Activated T-helper 1 cell treated with anti-CD3 and anti-CD28 coated beads, Interleukin-12 subunit alpha, Interleukin-12 subunit beta, Interleukin-2, Interleukin-4 antibody, amounts not matched to agents 30 ng/mL and 10 ng/mL and 1 ng/mL, durations not matched to agents 14 hours and 24 hours and 36 hours (primary cell): ENCODE measurements around the gene ADAM12. TPM values are rescaled to one million over a fixed set of nuclear protein-coding genes. Genes with fewer than 3 reads are reported as not detected.

Experiments
- DNase-seq: peaks from one replicate; pipeline ENCODE4 v3.0.0; 2021; ENCODE audit warnings: low spot score
- H3K27ac Mint-ChIP-seq: one replicate; pipeline ENCODE4 v1.8.0; 2021; ENCODE audit warnings: mild to moderate bottlenecking, mixed read lengths
- H3K27me3 Mint-ChIP-seq: one replicate; pipeline ENCODE4 v1.8.0; 2022; ENCODE audit warnings: mild to moderate bottlenecking, moderate library complexity, mixed read lengths; ENCODE audit not compliant: insufficient read depth
- H3K36me3 Mint-ChIP-seq: one replicate; pipeline ENCODE4 v1.8.0; 2021; ENCODE audit warnings: low read depth, mixed read lengths
- H3K4me1 Mint-ChIP-seq: one replicate; pipeline ENCODE4 v1.8.0; 2021; ENCODE audit warnings: low read depth, mixed read lengths
- H3K4me3 Mint-ChIP-seq: one replicate; pipeline ENCODE4 v1.8.0; 2021; ENCODE audit warnings: mild to moderate bottlenecking, moderate library complexity, mixed read lengths
- H3K9me3 Mint-ChIP-seq: one replicate; pipeline ENCODE4 v1.8.0; 2021; ENCODE audit warnings: mixed read lengths
- intact Hi-C: fragments of 100-400 bp; cut with micrococcal nuclease; formaldehyde crosslinking; loops from one replicate; pipeline ENCODE4 v1.15.1; 2024
- total RNA-seq: library from RNA; stranded (reverse); gene quantifications from 2 replicates; pipeline ENCODE4 v1.2.3, GENCODE V29; 2022

ADAM12 gene
- total RNA-seq, 1 donor from 2014 or later, result not detected

DNA sequence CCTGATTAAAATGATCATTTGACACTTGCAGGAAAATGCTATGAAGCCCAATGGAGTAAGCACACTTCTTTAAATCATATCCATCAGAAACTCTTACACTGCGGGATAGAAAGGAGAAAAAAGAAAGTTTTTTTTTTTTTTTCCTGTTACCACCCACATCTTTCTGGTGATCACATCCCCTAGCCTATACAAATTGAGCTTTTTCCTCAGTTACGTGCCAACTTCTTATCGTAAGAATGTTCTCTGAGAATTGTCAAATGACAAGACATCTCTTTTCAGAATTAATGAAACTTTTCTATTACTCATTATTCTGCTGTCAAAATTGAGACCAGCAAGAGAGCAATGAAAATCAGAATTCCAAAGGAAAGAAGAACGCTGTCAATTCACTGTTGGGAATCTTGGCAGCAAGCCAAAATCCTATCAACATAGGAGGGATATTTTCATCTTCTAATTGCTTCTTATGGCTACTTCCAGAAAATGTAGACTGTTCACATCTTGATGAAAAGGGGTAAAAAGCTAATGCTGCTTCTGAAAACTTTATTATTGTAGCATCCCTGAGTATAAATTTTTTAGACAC is 179.5 kb downstream of the ADAM12 start:
- DNase-seq, result no peak
- H3K4me1 Mint-ChIP-seq, result no peaks in the 10 kb centered on the region
- H3K27me3 Mint-ChIP-seq, result no peaks in the 10 kb centered on the region
- no peaks in the 10 kb centered on the region for H3K36me3 Mint-ChIP-seq
- H3K9me3 Mint-ChIP-seq, result no peaks in the 10 kb centered on the region
- H3K4me3 Mint-ChIP-seq, result no peak overlapping the region
- no peak overlapping the region for H3K27ac Mint-ChIP-seq
- intact Hi-C loops, result no loop called here

DNA sequence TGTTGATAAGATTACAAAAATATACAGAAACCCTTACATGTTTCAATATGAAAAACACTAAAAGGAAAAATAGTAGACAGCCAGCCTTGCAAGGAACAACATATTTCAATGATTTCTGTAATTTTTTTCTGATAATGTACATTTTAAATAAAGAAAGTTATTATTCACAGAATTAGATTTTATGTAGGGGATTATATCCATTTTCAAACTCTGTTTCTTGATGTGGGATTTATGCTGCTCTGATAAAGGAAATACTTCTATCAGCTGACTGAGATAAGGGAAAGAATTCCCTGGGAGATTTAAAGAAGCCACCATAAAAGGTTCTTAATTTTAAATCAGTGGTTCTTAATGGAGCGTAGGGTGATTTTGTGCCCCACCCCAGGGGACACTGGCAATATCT is 180.4 kb downstream of the ADAM12 start:
- Mint-ChIP-seq H3K27ac (no peak overlapping the region), H3K36me3 (no peaks in the 10 kb centered on the region), H3K4me1 (no peaks in the 10 kb centered on the region), H3K4me3 (no peak overlapping the region), H3K9me3 (no peaks in the 10 kb centered on the region), H3K27me3 (no peaks in the 10 kb centered on the region)
- intact Hi-C loops, result no loop called here
- no peak for DNase-seq

DNA sequence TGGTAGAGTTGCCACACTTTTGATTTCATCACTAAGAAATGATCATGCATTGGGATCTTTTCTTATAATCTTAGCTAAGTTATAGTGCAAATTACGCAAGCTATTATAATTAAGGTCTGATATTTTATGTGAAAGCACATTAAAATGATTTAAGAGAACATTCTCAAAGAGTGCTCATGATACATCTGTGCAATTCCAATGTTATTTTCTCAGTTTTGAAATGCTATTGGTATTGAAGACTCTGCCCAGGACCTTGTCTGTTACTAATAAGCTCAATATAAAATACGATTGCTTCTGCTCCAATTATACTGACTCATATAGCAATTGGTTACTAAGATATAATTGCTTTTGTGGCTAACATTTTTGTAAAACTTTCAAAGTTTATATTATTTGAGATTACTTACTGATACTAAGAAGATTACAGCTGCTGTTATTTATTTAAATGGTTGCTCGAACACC is 180.9 kb downstream of the ADAM12 start:
- no peak overlapping the region for H3K4me3 Mint-ChIP-seq
- H3K36me3 Mint-ChIP-seq, result no peaks in the 10 kb centered on the region
- H3K27me3 Mint-ChIP-seq, result no peaks in the 10 kb centered on the region
- H3K4me1 Mint-ChIP-seq, result no peaks in the 10 kb centered on the region
- intact Hi-C loops, result no loop called here
- no peak overlapping the region for H3K27ac Mint-ChIP-seq
- no peaks in the 10 kb centered on the region for H3K9me3 Mint-ChIP-seq
- DNase-seq, result no peak

DNA sequence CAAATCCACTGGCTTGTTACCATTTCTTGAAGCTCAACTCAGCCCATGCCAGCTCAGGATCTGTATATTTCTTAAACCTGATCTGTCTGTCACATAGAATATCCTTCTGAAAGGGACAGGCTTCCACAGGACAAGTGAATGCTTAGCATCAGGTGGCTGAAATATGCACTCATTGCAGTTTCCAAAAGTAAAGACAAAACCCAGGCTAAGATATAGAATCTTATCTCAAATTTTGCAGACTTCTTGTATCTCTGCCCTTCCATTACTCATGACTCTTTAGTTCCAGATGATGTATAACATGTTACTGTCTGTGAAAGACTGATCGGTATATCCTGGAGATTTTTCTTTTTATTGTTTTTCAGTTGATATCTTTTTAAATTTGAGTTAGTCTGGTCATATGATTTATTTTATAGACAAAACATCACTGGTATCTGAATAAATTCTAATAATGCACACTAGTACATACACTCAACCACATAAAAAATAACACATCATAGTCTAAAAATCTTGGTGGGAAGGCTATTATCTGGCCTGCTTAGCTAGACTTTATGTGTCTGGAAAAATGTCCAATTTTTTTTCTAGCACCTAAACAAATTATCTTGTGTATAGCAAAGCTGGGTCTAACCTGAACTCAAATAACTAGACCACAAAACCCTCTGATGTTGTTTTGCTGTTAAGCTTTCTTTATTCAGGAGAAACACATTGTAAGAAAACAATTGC is 182.6 kb downstream of the ADAM12 start:
- Mint-ChIP-seq H3K4me3 (no peak overlapping the region), H3K27me3 (no peaks in the 10 kb centered on the region), H3K36me3 (no peaks in the 10 kb centered on the region), H3K27ac (no peak overlapping the region), H3K9me3 (no peaks in the 10 kb centered on the region), H3K4me1 (no peaks in the 10 kb centered on the region)
- intact Hi-C loops, result no loop called here
- no peak for DNase-seq

DNA sequence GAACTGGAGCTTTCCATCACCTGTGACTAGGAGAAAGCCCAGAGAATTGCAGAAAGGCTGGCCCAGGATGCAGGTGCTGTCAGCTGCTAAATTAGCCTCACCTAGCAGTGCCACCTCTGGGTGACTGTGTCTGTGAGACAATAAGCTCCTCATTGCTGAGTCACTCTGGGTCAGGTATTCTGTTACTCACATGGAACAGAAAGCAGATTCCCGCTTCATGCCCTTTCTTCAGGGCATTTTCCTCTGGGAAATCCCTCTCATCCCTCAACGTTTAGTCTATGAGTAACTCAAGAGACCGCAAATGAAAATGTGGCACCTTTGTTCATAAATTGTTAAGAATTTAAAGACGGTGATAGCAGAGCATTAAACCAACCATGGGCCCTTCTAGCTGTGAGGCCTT is 184.0 kb downstream of the ADAM12 start:
- Mint-ChIP-seq H3K27ac (no peak overlapping the region), H3K27me3 (no peaks in the 10 kb centered on the region), H3K9me3 (peaks cover 5% of the 10 kb centered on the region), H3K36me3 (no peaks in the 10 kb centered on the region), H3K4me3 (no peak overlapping the region), H3K4me1 (no peaks in the 10 kb centered on the region)
- intact Hi-C loops, result no loop called here
- no peak for DNase-seq

DNA sequence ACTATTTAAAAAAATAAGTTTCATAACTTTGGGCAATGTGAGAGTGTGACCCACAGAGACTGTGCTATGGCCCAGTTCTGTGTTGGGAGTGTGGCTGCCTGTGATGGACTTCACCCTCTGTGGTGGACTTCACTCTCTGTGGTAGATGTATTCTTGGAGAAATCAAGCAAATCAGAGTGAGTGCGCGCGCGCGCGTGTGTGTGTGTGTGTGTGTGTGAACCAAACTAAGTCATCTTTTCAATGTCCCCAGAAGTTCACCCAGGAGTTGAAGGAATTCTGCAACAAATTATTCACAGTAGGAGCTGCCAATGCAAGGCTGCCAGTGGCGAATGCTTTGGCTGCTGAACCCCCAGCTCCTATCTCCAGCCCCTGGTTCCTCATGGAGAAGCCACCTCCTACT is 184.5 kb downstream of the ADAM12 start:
- Mint-ChIP-seq H3K4me3 (no peak overlapping the region), H3K4me1 (no peaks in the 10 kb centered on the region), H3K27ac (no peak overlapping the region), H3K9me3 (peaks cover 5% of the 10 kb centered on the region), H3K27me3 (no peaks in the 10 kb centered on the region), H3K36me3 (no peaks in the 10 kb centered on the region)
- no peak for DNase-seq
- intact Hi-C loops, result no loop called here

DNA sequence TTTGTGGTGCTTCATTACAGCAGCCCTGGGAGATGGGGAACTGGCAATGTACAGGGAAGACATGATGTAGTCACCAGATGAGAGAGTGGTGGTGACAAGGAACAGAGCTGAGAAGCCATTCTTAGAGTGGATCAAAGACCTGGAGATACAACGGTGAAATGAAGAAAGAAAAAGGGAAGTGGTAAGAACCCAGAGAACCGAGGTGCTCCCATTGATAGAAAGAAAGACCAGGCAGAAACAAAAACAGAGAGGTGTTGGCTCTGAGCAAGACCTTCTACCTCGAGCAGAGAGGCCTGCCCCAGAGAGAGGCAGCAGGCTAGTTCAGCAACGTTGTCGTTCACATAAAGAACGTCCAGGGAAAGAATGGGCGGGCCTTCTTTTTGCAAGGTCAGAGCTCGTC is 186.7 kb downstream of the ADAM12 start:
- Mint-ChIP-seq H3K36me3 (no peaks in the 10 kb centered on the region), H3K27me3 (no peaks in the 10 kb centered on the region), H3K27ac (no peak overlapping the region), H3K4me1 (no peaks in the 10 kb centered on the region), H3K9me3 (peaks cover 5% of the 10 kb centered on the region), H3K4me3 (no peak overlapping the region)
- intact Hi-C loops, result no loop called here
- DNase-seq, result no peak

DNA sequence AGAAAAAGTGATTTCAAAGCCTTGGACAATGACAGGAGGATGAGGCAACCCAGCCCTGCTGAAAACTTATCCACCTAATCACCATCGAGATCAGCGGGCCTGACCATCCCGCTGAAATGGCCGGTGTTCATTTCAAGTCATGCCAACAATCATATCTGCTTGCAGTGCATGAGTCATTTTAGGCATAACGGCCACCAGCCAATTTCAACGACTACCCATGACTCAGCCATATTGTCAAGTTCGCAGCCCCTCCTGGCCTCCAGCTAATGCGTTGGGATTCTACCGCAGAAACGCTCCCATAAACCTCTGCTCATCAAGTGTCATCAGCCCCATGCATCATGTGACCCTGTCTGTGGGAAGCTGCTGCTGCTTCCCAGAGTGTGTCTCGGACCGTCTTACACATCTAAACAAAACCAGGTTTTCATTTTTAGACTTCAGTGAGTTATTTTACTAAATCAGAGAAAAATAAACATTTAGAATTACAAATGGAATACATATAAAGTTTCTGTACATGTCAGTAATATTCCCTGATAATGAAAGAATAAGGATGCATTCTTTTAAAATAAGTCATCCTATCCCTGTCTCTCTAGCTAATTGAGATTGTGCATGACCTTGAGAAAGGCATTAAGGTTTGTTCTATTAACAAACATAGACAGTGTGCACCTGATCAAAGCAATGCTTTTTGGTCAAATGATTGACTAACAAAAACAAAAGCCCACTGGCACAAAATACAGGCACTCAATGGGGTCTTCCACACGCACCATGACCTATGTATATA is 188.9 kb downstream of the ADAM12 start:
- Mint-ChIP-seq H3K36me3 (no peaks in the 10 kb centered on the region), H3K27me3 (no peaks in the 10 kb centered on the region), H3K4me3 (no peak overlapping the region), H3K9me3 (peaks cover 5% of the 10 kb centered on the region), H3K27ac (no peak overlapping the region), H3K4me1 (no peaks in the 10 kb centered on the region)
- intact Hi-C loops, result no loop called here
- no peak for DNase-seq

DNA sequence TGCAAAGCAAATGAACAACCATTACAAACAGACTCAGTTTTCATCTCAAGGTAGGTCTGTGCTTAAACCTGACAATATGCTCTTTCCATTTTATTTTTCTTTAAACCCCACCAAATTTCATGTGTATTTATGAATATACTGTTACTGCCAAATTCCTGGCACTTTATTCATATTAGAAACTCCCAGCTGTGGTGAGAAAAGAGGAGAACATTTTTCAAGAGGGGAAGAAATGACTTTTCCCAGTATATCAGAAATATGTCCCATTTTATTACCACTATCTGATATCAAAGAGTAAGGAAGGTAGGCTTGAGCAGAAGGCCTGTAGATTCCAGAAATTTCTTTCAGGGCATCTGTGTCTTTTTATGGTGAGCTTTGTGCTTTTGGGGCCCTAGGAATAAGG is 189.6 kb downstream of the ADAM12 start:
- H3K4me3 Mint-ChIP-seq, result no peak overlapping the region
- H3K4me1 Mint-ChIP-seq, result no peaks in the 10 kb centered on the region
- H3K36me3 Mint-ChIP-seq, result no peaks in the 10 kb centered on the region
- intact Hi-C loops, result no loop called here
- H3K27ac Mint-ChIP-seq, result no peak overlapping the region
- peaks cover 5% of the 10 kb centered on the region for H3K9me3 Mint-ChIP-seq
- H3K27me3 Mint-ChIP-seq, result no peaks in the 10 kb centered on the region
- DNase-seq, result no peak

DNA sequence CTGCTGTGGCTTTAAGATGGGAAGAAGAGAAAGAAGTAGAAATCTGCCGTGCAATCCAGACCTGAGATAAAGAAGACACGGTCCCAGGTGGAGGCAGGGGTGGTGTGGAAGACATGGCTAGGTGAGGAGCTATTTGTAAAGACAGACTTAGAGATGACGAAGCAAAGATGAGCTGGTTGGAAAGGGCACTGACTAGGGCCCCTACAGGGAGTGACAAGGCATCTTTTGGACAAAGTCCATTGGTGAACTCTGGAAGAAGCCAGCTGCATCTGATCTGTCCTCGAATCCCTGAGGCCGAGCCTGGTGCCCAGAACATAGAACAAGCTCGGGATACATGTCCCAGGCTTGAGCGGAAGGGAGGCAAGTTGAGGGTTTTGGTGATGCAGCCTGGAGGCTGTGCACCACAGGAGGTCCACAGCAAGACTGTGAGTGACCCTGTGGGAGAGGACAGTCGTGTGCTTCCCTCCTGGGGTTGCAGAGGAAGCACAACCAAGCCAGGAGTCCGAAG is 191.2 kb downstream of the ADAM12 start:
- Mint-ChIP-seq H3K36me3 (no peaks in the 10 kb centered on the region), H3K4me3 (no peak overlapping the region), H3K27ac (no peak overlapping the region), H3K9me3 (peaks cover 5% of the 10 kb centered on the region), H3K27me3 (no peaks in the 10 kb centered on the region), H3K4me1 (no peaks in the 10 kb centered on the region)
- intact Hi-C loops, result no loop called here
- no peak for DNase-seq

DNA sequence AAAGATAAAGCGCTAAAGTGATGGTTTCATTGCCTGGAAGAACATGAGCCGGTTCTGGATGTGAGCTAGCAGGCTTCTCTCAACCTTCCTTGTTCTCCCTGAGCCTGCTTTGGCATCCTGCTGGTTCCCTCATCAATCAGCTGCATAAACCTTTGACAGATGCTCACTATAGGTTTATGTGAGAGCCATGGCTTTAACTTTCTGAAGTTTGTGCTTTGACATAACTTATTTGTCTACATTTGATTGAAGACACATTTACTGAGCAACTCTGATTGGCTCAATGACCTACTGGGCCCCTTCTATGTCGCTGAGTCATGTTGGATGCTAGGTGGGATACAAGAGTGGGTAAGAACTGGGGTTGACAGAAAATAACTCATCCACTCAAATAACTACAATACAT is 192.0 kb downstream of the ADAM12 start:
- peaks cover 5% of the 10 kb centered on the region for H3K9me3 Mint-ChIP-seq
- no peaks in the 10 kb centered on the region for H3K27me3 Mint-ChIP-seq
- no peaks in the 10 kb centered on the region for H3K36me3 Mint-ChIP-seq
- H3K4me3 Mint-ChIP-seq, result no peak overlapping the region
- intact Hi-C loops, result no loop called here
- H3K4me1 Mint-ChIP-seq, result no peaks in the 10 kb centered on the region
- DNase-seq, result no peak
- H3K27ac Mint-ChIP-seq, result no peak overlapping the region

DNA sequence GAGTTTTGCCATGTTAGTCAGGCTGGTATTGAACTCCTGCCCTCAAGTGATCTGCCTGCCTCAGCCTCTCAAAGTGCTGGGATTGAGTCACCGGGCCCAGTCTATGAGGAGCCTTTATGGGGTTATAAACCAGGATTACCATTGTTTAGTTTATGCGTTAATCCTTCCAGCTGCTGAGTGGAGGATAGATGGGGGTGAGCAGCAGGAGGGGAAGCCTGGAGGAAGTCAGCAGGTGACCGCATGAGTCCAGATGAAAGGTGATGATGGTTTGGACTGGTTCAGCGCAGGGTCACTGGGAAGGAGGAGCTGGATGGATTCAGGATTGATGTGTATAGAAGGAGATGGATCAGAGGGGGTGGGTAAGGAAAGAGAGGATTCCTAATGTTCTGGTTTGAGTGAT is 197.1 kb downstream of the ADAM12 start:
- no peaks in the 10 kb centered on the region for H3K36me3 Mint-ChIP-seq
- H3K27me3 Mint-ChIP-seq, result no peaks in the 10 kb centered on the region
- no peak overlapping the region for H3K27ac Mint-ChIP-seq
- H3K4me1 Mint-ChIP-seq, result no peaks in the 10 kb centered on the region
- no peak overlapping the region for H3K4me3 Mint-ChIP-seq
- no peak for DNase-seq
- H3K9me3 Mint-ChIP-seq, result no peaks in the 10 kb centered on the region
- intact Hi-C loops, result no loop called here

DNA sequence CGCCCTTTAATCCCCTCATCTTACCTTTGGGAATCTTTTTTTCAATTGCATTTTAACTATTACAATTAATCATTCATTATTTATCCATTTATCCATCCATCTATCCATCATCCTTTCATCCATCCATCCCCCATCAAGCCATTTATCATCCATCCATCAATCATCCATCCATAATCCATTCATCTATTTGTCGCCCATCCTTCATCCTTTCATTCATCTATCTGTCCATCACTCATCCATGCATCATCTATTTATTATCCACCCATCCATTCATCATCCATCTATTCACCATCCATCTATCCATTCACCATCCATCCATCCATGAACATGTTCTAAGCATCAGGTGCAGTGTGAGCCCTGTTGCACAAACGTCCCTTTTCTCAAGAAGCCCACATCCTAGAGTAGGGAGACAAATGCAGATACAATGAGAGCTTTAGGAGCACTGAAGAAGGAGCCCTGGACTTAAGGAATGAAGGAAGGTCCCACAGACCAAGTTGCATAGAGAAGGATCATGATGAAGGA is 199.5 kb downstream of the ADAM12 start:
- Mint-ChIP-seq H3K27me3 (no peaks in the 10 kb centered on the region), H3K4me3 (no peak overlapping the region), H3K27ac (no peak overlapping the region), H3K36me3 (no peaks in the 10 kb centered on the region), H3K9me3 (no peaks in the 10 kb centered on the region), H3K4me1 (no peaks in the 10 kb centered on the region)
- intact Hi-C loops, result no loop called here
- no peak for DNase-seq
